OCI-LY7 (cell line): ENCODE measurements around the gene TSHZ2.

Experiments used
- CTCF ChIP-seq: fragments of 200-600 bp; sonication (generic); conservative IDR thresholded peaks from 2 replicates; pipeline ENCODE4 v1.5.1; 2014; ENCODE audit warnings: mild to moderate bottlenecking, antibody characterized with exemption, low read length, moderate library complexity, mixed read lengths
- EZH2phosphoT487 ChIP-seq: fragments of 200-600 bp; sonication (generic); IDR thresholded peaks from 2 replicates; pipeline ENCODE4 v1.6.1; 2018; ENCODE audit warnings: low read depth, borderline replicate concordance, mild to moderate bottlenecking, mixed run types, antibody characterized with exemption, low read length, moderate library complexity, mixed read lengths

- TF ChIP-seq CTCF (no peak), EZH2phosphoT487 (no peak)
Observed at GRCh38 chr20:53183181-53183580, 211.0 kb downstream of the TSHZ2 start.
